ENCODE data around the gene DNMT3A.

Gene DNMT3A

DNA sequence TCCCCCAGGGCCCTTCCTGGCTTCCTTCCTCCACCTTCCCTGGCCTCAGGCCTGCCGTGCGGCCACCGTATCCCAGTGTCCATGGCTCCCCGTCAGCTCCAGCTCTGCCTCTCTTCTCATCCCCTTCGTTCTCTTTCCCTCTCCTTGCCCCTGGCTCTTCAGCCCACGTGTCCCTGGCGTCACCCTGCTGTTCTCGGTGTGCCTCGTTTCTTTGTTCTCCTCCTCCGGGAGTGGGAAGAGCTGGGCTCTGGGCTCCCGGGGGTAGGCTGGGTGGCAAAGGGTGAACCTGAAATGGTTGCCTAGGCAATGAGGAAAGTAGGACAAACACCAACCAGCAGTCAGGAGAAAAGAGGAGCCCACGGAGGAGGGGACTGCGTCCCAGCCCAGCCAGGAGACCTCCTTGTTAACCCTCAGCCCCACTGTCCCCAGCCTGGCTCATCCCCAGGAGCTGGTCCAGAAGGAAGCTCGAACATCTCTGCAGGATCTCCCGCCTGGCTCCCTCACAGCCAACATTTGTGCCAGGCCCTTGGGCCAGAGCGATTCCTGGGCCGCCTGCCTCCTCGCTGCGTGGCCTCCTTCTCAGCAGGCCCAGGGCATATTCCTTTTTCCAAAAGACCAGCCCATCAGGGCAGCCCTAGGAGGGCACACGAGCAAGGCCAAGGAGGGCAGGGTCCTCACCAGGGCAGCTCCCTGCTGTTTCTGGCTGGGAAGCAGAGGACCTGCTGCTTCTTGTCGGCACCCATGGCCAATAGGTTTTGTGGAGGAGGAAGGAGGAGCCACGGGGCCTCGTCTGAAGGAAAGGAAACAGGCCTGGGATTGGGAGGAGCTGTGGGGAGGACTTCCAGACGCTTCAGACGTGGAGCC lies 30.9 kb upstream of the DNMT3A start:
- 89% methylated on average over 25 of the region's 25 CpGs for WGBS
- Histone ChIP-seq H3K27ac (ENCODE audit: low read depth, low read length) (no peak overlapping the region), H3K4me1 (ENCODE audit: insufficient read depth, low read length) (peaks cover 15% of the 10 kb centered on the region; the same call in 1 of the 2 replicates), H3K36me3 (ENCODE audit: insufficient read depth, low read length) (no peaks in the 10 kb centered on the region), H3K9me3 (ENCODE audit: insufficient read depth, low read depth, low read length) (no peaks in the 10 kb centered on the region), H3K9ac (ENCODE audit: low read depth, low read length) (no peak overlapping the region), H3K27me3 (ENCODE audit: insufficient read depth, low read length) (peaks cover 5% of the 10 kb centered on the region; the same call in 1 of the 2 replicates), H3K4me3 (ENCODE audit: low read length) (no peak overlapping the region)

DNA sequence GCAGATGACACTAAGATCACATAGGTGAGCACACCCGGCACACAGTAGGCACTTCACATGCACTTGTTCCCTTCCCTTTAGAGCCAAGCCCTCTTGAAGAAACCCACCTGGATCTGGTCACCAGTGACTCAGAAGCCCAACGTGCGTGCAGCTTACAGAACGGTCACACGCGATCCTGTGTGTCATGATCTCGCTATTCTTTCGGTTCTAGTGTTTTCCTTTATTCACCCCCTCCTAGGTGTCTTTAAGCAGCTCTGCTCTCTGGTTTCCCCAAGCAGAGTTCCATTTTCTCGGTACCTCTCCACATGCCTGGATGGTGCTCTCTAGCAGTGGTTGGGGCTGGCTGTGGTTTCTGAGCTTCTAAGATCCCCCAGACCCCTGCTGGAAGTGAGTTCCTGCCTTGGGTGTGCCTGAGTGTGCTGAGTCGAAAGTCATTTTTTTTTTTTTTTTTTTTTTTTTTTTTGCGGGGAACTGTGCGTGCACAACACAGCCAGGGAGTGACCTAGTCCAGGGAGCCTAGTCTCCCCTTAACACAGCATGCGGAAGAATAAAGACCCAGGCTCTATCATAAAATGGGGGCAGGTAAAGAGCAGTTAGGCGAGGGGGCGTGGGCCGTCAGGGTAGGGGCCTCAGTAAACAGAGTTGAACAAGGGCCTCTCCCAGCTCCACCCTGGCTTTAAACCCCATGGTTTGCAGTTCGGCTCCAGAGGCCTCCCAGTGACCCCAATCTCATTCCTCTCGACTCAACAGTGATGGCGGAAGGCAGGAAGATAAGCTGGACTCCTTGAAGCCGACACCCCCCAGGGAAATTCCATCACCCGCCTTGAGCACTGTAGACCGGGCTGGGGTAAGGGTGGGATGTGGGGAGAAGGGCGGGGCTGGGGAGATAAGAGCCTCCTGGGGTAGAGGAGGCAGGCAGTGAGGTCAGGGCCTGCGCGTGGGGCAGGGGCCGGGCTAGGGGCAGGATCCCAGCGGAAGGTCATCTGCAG lies 29.8 kb upstream of the DNMT3A start:
- Histone ChIP-seq H3K27me3 (ENCODE audit: insufficient read depth, low read length) (peaks cover 5% of the 10 kb centered on the region; the same call in 1 of the 2 replicates), H3K27ac (ENCODE audit: low read depth, low read length) (no peak overlapping the region), H3K9ac (ENCODE audit: low read depth, low read length) (no peak overlapping the region), H3K4me1 (ENCODE audit: insufficient read depth, low read length) (peaks cover 8% of the 10 kb centered on the region; the same call in 1 of the 2 replicates), H3K36me3 (ENCODE audit: insufficient read depth, low read length) (no peaks in the 10 kb centered on the region), H3K4me3 (ENCODE audit: low read length) (no peak overlapping the region), H3K9me3 (ENCODE audit: insufficient read depth, low read depth, low read length) (no peaks in the 10 kb centered on the region)
- WGBS: 91% methylated on average over 26 of the region's 27 CpGs

DNA sequence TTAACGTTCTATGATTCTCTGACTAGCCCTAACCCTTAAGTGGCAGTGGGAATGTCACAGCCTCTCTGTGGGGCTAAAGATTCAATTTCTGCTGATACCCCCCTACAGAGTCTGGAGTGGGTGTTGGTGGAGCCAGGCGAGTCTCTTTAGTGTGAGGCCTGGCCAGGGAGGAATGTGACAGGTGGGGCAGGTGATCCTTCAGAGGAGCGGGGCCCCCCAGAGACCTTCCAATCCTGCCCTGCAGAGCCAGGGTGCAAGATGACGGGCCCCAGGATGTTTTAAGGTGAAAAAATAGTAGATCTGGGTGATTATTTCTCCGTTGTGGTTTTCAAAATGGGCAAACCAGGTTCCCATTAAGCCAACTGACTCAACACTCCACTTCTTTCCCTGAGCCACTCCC lies 28.2 kb upstream of the DNMT3A start:
- peaks cover 8% of the 10 kb centered on the region; the same call in 1 of the 2 replicates for H3K4me1 ChIP-seq (ENCODE audit: insufficient read depth, low read length)
- peaks cover 3% of the 10 kb centered on the region; the same call in 1 of the 2 replicates for H3K27me3 ChIP-seq (ENCODE audit: insufficient read depth, low read length)
- H3K9ac ChIP-seq (ENCODE audit: low read depth, low read length): no peak overlapping the region
- no peaks in the 10 kb centered on the region for H3K9me3 ChIP-seq (ENCODE audit: insufficient read depth, low read depth, low read length)
- H3K36me3 ChIP-seq (ENCODE audit: insufficient read depth, low read length): no peaks in the 10 kb centered on the region
- no peak overlapping the region for H3K27ac ChIP-seq (ENCODE audit: low read depth, low read length)
- 81% methylated on average over 5 of the region's 5 CpGs for WGBS
- H3K4me3 ChIP-seq (ENCODE audit: low read length): no peak overlapping the region

DNA sequence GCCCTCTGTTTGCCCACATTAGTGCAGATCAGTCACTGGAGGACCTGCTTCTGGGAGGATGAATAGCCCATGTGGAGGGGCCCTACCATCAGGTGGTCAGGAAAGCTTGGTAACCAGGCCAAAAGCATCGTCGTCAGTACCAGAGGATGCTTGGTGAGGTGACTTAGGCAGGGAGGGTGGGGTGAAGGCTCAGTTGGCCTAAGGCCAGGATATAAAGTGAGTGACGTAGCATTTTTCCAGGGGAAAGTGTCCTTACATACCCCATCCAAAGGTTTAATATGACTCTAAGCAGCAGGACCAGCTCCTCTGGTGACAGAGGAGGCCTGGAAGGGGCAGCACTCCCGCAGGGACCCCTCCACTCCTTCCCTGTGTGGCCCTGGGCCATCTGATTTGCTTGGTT lies 27.7 kb upstream of the DNMT3A start:
- no peaks in the 10 kb centered on the region for H3K36me3 ChIP-seq (ENCODE audit: insufficient read depth, low read length)
- H3K4me3 ChIP-seq (ENCODE audit: low read length): no peak overlapping the region
- peaks cover 8% of the 10 kb centered on the region; the same call in 1 of the 2 replicates for H3K4me1 ChIP-seq (ENCODE audit: insufficient read depth, low read length)
- H3K27me3 ChIP-seq (ENCODE audit: insufficient read depth, low read length): peaks cover 5% of the 10 kb centered on the region; the same call in 1 of the 2 replicates
- H3K9ac ChIP-seq (ENCODE audit: low read depth, low read length): no peak overlapping the region
- no peak overlapping the region for H3K27ac ChIP-seq (ENCODE audit: low read depth, low read length)
- H3K9me3 ChIP-seq (ENCODE audit: insufficient read depth, low read depth, low read length): no peaks in the 10 kb centered on the region
- WGBS: 74% methylated on average over 4 of the region's 4 CpGs

DNA sequence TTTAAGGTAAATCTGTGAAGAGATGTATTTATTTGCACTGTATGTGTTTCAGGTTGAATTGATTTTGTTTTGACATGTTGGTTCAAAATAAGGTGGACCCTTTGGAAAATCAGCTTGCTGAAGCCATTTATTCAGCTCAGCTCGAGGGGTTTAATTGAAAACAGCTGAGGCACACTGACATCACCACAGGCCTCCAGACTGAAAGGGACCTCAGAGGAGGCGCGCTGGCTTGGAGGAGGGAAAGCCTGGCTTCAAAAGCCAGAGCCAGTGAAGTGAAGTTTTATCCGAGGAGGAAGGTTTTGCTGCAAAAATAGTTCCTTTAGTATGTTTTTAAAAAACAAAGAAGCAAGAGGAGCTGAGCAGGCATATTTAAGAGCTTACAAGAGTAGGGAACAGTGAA lies 26.9 kb upstream of the DNMT3A start:
- H3K9me3 ChIP-seq (ENCODE audit: insufficient read depth, low read depth, low read length): no peaks in the 10 kb centered on the region
- 89% methylated on average over 4 of the region's 4 CpGs for WGBS
- H3K36me3 ChIP-seq (ENCODE audit: insufficient read depth, low read length): no peaks in the 10 kb centered on the region
- H3K4me1 ChIP-seq (ENCODE audit: insufficient read depth, low read length): peaks cover 8% of the 10 kb centered on the region; the same call in 1 of the 2 replicates
- H3K9ac ChIP-seq (ENCODE audit: low read depth, low read length): no peak overlapping the region
- H3K27me3 ChIP-seq (ENCODE audit: insufficient read depth, low read length): peaks cover 12% of the 10 kb centered on the region; the same call in 1 of the 2 replicates
- no peak overlapping the region for H3K27ac ChIP-seq (ENCODE audit: low read depth, low read length)
- H3K4me3 ChIP-seq (ENCODE audit: low read length): no peak overlapping the region

DNA sequence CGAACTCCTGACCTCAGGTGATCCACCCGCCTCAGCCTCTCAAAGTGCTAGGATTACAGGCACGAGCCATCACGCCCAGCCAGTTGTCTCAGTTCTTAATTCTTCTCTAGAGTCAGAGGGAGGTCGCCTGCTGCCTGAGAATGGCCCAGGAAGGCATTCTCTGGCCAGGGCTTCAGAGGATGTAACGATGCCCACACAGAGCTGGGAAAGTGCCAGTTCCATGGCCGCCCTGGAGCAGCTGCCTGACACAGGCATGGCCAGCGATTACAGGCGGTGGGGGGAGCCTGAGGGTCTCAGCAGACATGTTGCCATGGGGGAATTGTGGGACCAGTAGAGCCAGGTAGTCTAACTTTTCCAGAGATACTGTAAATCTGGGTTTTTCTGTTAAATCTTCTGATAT lies 25.6 kb upstream of the DNMT3A start:
- no peaks in the 10 kb centered on the region for H3K9me3 ChIP-seq (ENCODE audit: insufficient read depth, low read depth, low read length)
- 92% methylated on average over 9 of the region's 9 CpGs for WGBS
- H3K36me3 ChIP-seq (ENCODE audit: insufficient read depth, low read length): no peaks in the 10 kb centered on the region
- H3K9ac ChIP-seq (ENCODE audit: low read depth, low read length): no peak overlapping the region
- H3K4me3 ChIP-seq (ENCODE audit: low read length): no peak overlapping the region
- peaks cover 5% of the 10 kb centered on the region; the same call in 1 of the 2 replicates for H3K4me1 ChIP-seq (ENCODE audit: insufficient read depth, low read length)
- H3K27ac ChIP-seq (ENCODE audit: low read depth, low read length): no peak overlapping the region
- H3K27me3 ChIP-seq (ENCODE audit: insufficient read depth, low read length): peaks cover 23% of the 10 kb centered on the region; the same call in 1 of the 2 replicates

DNA sequence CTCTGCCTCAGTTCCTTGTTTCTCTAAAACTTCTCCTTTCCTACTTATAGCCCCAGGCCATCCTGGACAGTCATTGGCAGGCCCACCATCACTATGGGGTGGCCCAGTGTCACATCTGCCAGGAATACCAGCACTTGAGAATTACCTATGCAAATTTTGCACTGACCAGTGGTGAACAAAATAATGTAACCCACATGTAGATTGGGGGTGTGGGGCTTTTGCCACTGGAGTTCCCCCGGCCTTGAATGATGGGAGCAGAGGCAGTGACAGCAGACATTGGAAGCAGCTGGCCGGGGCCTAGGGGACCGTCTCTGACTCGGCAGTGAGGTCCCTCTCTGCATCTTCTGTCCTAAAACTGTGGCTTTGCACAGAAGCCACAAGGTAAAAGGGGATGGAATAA lies 24.9 kb upstream of the DNMT3A start:
- peaks cover 5% of the 10 kb centered on the region; the same call in 1 of the 2 replicates for H3K4me1 ChIP-seq (ENCODE audit: insufficient read depth, low read length)
- no peak overlapping the region for H3K4me3 ChIP-seq (ENCODE audit: low read length)
- no peaks in the 10 kb centered on the region for H3K9me3 ChIP-seq (ENCODE audit: insufficient read depth, low read depth, low read length)
- no peaks in the 10 kb centered on the region for H3K36me3 ChIP-seq (ENCODE audit: insufficient read depth, low read length)
- no peak overlapping the region for H3K9ac ChIP-seq (ENCODE audit: low read depth, low read length)
- peaks cover 27% of the 10 kb centered on the region; the same call in 1 of the 2 replicates for H3K27me3 ChIP-seq (ENCODE audit: insufficient read depth, low read length)
- no peak overlapping the region for H3K27ac ChIP-seq (ENCODE audit: low read depth, low read length)
- WGBS: 96% methylated on average over 4 of the region's 4 CpGs

DNA sequence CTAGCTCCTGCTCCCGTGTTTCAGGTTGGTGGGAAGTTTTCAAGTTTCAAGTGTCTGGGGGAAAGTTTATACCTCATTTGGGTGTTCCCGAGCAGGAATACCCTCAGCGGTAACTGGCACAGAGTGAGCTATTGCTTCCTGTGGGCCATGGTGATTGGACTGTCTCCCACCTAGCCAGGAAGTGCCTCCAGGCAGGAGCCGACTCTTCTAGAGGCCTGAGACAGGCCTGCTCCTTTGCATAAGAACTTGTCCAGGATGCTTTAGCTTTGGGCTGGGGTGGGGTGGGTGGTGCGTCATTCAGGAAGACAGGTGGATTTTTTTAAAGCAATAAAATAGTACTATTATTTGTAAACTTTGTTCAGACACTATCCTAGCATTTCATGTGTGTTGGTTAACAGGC lies 23.5 kb upstream of the DNMT3A start:
- Histone ChIP-seq H3K27ac (ENCODE audit: low read depth, low read length) (no peak overlapping the region), H3K4me1 (ENCODE audit: insufficient read depth, low read length) (peaks cover 5% of the 10 kb centered on the region; the same call in 1 of the 2 replicates), H3K36me3 (ENCODE audit: insufficient read depth, low read length) (no peaks in the 10 kb centered on the region), H3K4me3 (ENCODE audit: low read length) (no peak overlapping the region), H3K9me3 (ENCODE audit: insufficient read depth, low read depth, low read length) (no peaks in the 10 kb centered on the region), H3K27me3 (ENCODE audit: insufficient read depth, low read length) (peaks cover 39% of the 10 kb centered on the region; the same call in 1 of the 2 replicates), H3K9ac (ENCODE audit: low read depth, low read length) (no peak overlapping the region)
- 56% methylated on average over 4 of the region's 5 CpGs for WGBS

DNA sequence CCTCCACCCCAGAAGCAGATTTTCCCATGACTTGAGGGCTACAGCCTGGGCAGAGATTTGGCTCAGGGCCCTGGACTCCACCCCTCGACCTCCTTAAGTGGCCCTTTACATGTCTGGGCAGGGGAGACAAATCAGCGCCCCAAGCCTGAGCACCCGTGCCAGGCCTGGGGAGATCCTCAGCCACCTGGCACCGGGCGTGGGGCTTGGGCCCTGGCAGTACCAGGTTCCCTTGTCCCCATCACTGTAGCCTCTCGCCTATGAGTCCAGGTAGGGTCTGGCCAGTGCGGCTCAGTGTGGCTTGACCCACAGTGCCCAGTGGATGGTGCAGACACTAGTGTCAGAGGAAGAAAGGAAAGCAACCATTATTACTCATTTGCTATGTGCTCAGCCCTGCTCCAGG lies 22.0 kb upstream of the DNMT3A start:
- H3K9me3 ChIP-seq (ENCODE audit: insufficient read depth, low read depth, low read length): no peaks in the 10 kb centered on the region
- H3K27me3 ChIP-seq (ENCODE audit: insufficient read depth, low read length): peaks cover 46% of the 10 kb centered on the region; the same call in 1 of the 2 replicates
- no peak overlapping the region for H3K9ac ChIP-seq (ENCODE audit: low read depth, low read length)
- H3K4me3 ChIP-seq (ENCODE audit: low read length): no peak overlapping the region
- WGBS: 93% methylated on average over 7 of the region's 7 CpGs
- H3K36me3 ChIP-seq (ENCODE audit: insufficient read depth, low read length): no peaks in the 10 kb centered on the region
- no peak overlapping the region for H3K27ac ChIP-seq (ENCODE audit: low read depth, low read length)
- H3K4me1 ChIP-seq (ENCODE audit: insufficient read depth, low read length): peaks cover 5% of the 10 kb centered on the region; the same call in 1 of the 2 replicates

DNA sequence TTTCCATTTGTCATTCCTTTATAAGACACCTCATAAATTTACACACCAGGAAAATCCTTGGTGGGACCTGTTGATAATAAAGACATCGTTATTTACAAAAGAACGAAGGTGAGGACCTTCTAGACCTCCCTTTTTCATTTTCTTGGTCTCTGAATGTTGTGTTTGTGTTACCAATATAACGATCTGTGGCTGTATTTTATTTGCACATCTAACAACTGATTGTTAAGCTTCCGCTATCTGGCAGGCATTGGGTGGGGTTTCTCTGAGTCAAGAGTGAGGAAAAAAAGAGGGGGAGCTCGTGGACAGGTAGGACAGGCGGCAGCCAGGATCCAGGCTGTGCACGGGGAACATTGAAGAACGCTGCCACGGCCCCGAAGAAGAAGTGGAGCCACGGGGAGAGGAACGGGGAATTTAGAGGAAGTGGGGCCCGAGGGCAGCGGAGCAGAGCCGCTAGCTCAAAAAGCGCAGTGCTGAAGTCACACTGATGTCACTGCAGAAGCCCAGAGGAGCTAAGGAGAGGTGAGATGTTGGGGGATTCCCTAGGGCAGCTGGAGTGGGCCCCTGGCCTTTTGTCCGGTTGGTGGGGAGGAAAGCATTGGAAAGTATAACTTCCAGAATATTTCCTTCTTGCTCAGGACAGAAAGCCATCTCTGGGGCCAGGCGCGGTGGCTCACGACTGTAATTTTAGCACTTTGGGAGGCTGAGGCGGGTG lies 20.9 kb upstream of the DNMT3A start:
- Histone ChIP-seq H3K27ac (ENCODE audit: low read depth, low read length) (no peak overlapping the region), H3K4me3 (ENCODE audit: low read length) (peak overlapping the region; percentile 12), H3K27me3 (ENCODE audit: insufficient read depth, low read length) (peaks cover 46% of the 10 kb centered on the region; the same call in 1 of the 2 replicates), H3K36me3 (ENCODE audit: insufficient read depth, low read length) (no peaks in the 10 kb centered on the region), H3K9me3 (ENCODE audit: insufficient read depth, low read depth, low read length) (no peaks in the 10 kb centered on the region), H3K9ac (ENCODE audit: low read depth, low read length) (no peak overlapping the region), H3K4me1 (ENCODE audit: insufficient read depth, low read length) (peaks cover 5% of the 10 kb centered on the region; the same call in 1 of the 2 replicates)
- WGBS: 85% methylated on average over 21 of the region's 21 CpGs

Data from HUES64 (cell line).